SJSA1 (cell line): Measurements from ENCODE around the gene LCP2. TPM values are rescaled to one million over a fixed set of nuclear protein-coding genes. Genes with fewer than 3 reads are reported as not detected.

Experiments
- DNase-seq, 2 experiments: peaks; one replicate each; pipeline ENCODE4 v3.0.0-alpha.2; 2015 to 2020; ENCODE audit warnings: low spot score in 2 of 2, low read depth in 1 of 2
- H3K27ac ChIP-seq: fragments of 250-450 bp; sonication (Bioruptor Pico); 2 replicates; pipeline ENCODE4 v1.5.1; 2020; ENCODE audit warnings: mild to moderate bottlenecking, moderate library complexity
- H3K27me3 ChIP-seq: fragments of 250-450 bp; sonication (Bioruptor Pico); replicated peaks from 2 replicates; pipeline ENCODE4 v1.5.1; 2020; ENCODE audit warnings: mild to moderate bottlenecking, moderate library complexity
- H3K36me3 ChIP-seq: fragments of 250-450 bp; sonication (Bioruptor Pico); 2 replicates; pipeline ENCODE4 v1.5.1; 2020; ENCODE audit warnings: mild to moderate bottlenecking
- H3K4me1 ChIP-seq: fragments of 250-450 bp; sonication (Bioruptor Pico); replicated peaks from 2 replicates; pipeline ENCODE4 v1.6.1; 2021; ENCODE audit warnings: mild to moderate bottlenecking
- H3K4me3 ChIP-seq: fragments of 250-450 bp; sonication (Bioruptor Pico); 2 replicates; pipeline ENCODE4 v1.5.1; 2020; ENCODE audit warnings: mild to moderate bottlenecking
- H3K9me3 ChIP-seq: fragments of 250-450 bp; sonication (Bioruptor Pico); replicated peaks from 2 replicates; pipeline ENCODE4 v1.5.1; 2020; ENCODE audit warnings: mild to moderate bottlenecking
- total RNA-seq: library from RNA; depleted of rRNA; stranded (reverse); fragments of >200 nt; shearing (Covaris generic); gene quantifications from 2 replicates; pipeline ENCODE4 v1.2.3, GENCODE V29; 2014

LCP2 gene
- total RNA-seq, 1 experiment from 2014 or later, result 0.03 TPM

DNA sequence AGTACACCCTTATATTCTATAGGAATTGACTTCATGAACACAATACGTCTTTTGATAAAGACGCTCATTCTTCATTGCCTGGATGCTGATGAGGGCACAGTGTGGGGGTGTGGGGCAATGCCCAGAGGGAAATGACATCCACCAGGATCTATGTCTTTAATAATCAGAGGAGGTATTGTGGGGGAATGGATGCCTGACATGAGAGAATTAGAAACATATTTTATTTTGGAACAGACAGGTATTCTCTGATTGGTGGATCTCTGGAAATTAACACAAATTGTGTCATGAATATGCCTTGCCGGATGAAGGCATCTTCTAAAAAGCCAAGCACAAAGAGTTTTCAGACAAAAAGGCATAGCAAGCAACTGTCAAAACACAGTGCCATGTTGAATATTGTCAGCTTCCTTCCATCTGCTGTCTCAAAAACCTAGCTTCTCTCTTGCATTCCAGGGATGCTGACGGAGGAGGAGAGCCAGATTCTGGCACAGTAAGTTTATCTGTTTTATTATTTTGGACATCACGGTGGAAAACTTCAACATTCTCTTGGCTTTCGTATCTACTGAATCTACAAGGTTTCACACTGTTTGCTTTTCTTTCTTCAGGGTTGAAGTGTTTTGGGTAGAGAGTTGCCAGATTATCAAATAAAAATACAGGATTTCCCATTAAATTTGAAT, 68.7 kb downstream of the LCP2 start:
- Histone ChIP-seq H3K27ac (no peak overlapping the region), H3K4me3 (no peak overlapping the region), H3K9me3 (no peaks in the 10 kb centered on the region), H3K27me3 (no peaks in the 10 kb centered on the region; the same call in 1 of the 2 replicates), H3K4me1 (peaks cover 8% of the 10 kb centered on the region; the same call in 1 of the 2 replicates), H3K36me3 (no peaks in the 10 kb centered on the region)
- DNase-seq, result no peak

DNA sequence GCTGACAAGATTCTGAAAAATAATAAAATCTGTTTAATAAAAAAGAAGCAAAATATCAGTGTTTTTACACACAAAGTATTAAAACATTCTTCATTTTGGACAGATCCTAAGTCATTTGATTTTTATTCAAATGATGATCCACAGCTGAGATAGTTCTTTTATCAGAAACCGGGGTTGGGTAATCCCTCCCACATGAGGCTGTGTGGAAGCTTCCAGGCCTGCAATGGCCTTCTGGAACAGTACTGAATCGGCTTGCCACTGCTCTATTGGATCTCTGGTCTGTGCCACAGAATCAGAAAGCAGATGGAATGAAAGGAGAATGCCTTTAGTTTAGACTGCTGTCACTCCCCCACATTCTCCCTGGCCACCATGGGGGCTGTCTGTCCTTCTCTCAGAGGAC, 70.9 kb downstream of the LCP2 start:
- H3K4me1 ChIP-seq, result peaks cover 8% of the 10 kb centered on the region; the same call in 1 of the 2 replicates
- no peaks in the 10 kb centered on the region for H3K36me3 ChIP-seq
- H3K27me3 ChIP-seq, result no peaks in the 10 kb centered on the region; the same call in 1 of the 2 replicates
- DNase-seq, result no peak
- H3K27ac ChIP-seq, result no peak overlapping the region
- no peaks in the 10 kb centered on the region for H3K9me3 ChIP-seq
- no peak overlapping the region for H3K4me3 ChIP-seq

DNA sequence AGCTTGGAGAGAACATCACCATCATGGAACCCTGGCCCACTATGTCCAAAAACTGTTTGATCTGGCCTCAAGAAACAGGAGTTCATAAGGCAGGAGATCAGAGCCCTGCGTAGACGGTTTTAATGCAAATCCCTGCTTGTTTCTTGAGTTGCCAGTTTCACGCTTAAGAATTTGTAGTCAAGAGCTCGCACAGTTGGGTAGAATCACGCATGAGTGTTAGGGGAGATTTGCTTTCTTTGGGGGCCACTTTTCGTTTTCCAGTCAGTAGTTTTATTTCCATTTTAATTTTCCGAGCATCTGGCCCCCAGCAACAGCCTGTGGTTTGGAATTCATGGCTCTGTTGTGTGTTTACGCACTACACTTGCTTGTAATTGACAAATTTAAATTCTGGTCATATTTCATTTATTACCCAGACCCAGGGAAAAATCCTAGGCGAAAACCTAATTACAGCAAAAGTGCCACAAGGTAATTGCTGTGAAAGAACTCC, 71.4 kb downstream of the LCP2 start:
- Histone ChIP-seq H3K36me3 (no peaks in the 10 kb centered on the region), H3K4me1 (peaks cover 8% of the 10 kb centered on the region; the same call in 1 of the 2 replicates), H3K27me3 (no peaks in the 10 kb centered on the region; the same call in 1 of the 2 replicates), H3K27ac (no peak overlapping the region), H3K9me3 (no peaks in the 10 kb centered on the region), H3K4me3 (no peak overlapping the region)
- no peak for DNase-seq

DNA sequence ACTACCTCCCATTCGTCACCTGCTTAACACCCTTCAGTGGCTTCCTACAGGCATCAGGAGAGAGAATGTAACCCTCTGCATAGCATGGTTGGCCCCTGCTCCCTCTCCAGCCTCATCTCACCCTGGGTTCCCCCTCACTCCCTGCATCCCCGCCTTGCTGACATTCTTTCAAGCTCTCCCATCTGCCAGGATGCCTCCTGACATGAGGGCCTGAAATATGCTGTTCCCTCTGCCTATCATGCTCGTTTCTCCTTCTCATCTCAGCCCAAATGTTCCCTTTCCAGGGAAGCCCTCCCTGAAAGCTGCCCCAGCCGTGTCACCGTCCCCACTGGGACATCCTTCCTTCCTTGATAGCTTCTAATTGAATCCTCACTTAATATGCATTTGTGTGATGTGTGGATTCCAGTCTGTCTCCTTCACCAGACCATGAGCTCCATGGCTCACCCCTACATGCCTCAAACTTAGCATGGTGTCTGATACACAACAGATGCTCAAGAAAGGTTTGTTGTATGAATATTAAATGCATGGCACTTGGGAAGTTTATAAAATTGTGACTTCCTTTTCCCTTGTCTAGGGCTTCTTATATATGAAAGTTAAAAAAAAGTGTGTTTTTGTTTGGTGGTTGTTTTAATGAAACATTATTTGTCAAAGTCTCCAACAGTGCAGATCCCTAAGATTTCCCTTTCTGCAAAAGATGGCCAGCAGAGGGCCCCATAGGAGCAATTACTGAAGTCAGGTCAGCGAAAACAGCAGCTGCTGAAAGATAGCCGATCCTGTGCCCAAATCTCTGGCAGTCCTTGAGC, 72.0 kb downstream of the LCP2 start:
- no peak overlapping the region for H3K27ac ChIP-seq
- DNase-seq, result peak; percentile 48 to 69

DNA sequence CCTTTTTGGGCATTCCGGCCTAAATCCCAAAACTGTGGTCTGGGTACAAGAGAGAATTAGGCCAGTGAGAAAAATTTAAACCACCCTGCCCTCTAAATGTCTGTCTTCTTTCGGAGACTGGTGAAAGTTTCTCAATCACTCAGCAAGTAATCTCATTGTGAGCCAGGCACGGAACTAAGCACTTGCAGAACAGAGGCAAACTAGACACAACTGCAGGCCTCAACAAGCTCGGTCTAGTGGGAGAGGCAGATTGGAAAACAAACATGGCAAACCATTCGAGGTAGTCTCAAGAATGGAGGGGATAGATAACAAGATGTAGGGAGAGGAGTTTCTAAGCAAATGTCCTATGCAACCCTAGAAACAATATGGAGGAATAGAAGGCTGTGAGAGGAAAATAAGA, 73.7 kb downstream of the LCP2 start:
- H3K4me1 ChIP-seq, result peaks cover 21% of the 10 kb centered on the region
- DNase-seq, result no peak
- no peaks in the 10 kb centered on the region for H3K27me3 ChIP-seq
- H3K4me3 ChIP-seq, result no peak overlapping the region
- no peak overlapping the region for H3K27ac ChIP-seq
- H3K36me3 ChIP-seq, result no peaks in the 10 kb centered on the region
- H3K9me3 ChIP-seq, result no peaks in the 10 kb centered on the region

More for the DNA sequence above, 72.0 kb downstream of the LCP2 start:
- Histone ChIP-seq H3K36me3 (no peaks in the 10 kb centered on the region), H3K9me3 (no peaks in the 10 kb centered on the region), H3K4me3 (no peak overlapping the region), H3K27me3 (no peaks in the 10 kb centered on the region; the same call in 1 of the 2 replicates), H3K4me1 (peaks cover 8% of the 10 kb centered on the region; the same call in 1 of the 2 replicates)

DNA sequence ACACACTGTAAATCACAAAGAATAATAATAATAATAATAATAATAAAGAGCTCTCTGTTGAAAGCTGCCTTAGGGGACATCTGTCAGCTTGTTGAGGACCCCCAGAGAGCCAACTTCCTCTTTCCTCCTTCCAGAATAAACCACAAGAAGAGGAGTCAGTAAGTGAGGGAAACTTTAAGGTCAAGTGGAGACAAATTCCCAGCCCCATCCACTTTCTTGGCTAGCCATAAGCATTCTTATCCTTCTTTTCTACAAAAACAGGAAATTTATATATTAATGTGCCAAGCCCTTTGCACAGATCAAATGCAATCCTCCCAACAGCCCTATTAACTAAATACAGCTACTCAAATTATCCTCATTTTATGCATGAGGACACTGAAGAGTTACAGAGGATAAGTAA, 74.2 kb downstream of the LCP2 start:
- no peak overlapping the region for H3K4me3 ChIP-seq
- DNase-seq, result no peak
- peaks cover 25% of the 10 kb centered on the region for H3K4me1 ChIP-seq
- no peaks in the 10 kb centered on the region for H3K9me3 ChIP-seq
- no peaks in the 10 kb centered on the region for H3K36me3 ChIP-seq
- H3K27ac ChIP-seq, result no peak overlapping the region
- no peaks in the 10 kb centered on the region for H3K27me3 ChIP-seq

DNA sequence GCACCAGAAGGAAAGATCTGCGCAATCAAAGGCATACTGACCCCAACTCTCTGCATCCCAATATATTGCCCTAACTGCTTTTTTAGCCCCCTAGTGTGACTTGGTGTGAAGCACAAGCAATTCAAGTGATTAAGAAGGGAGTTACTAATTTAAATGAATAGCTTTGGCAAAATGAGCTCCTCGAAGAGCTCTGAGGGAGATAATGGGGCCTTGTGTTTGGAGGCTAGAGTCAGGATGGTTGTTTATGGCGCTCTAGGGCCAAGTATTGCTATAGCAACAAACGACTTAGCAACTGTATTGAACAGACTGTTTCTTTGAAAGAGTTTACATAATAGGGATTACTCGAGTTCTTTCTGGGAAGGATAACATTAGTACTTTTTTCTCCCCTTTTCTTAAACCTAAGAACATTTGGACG, 76.2 kb downstream of the LCP2 start:
- Histone ChIP-seq H3K36me3 (no peaks in the 10 kb centered on the region), H3K9me3 (no peaks in the 10 kb centered on the region), H3K4me3 (no peak overlapping the region), H3K27ac (no peak overlapping the region), H3K27me3 (no peaks in the 10 kb centered on the region), H3K4me1 (peaks cover 25% of the 10 kb centered on the region)
- no peak for DNase-seq

DNA sequence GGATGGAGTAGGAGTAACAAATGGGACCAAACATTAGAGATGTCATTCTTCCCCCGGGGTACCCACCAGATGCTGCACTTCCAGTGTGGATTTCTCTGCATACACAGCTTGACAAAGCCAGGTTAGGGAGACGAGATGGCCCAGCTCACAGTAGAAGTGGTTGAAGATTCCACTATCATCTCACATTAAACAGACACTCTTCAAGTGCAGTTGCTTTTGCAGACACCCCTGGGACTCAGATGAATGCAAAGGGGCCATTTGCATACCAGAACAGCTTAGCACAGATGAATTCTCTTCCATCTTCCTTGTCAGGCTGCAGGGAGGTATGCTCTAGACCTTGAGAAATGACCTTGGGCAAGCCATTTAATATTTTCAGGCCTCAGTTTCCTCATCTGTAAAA, 77.4 kb downstream of the LCP2 start:
- Histone ChIP-seq H3K36me3 (no peaks in the 10 kb centered on the region), H3K27ac (no peak overlapping the region), H3K9me3 (no peaks in the 10 kb centered on the region), H3K27me3 (no peaks in the 10 kb centered on the region), H3K4me3 (no peak overlapping the region), H3K4me1 (peaks cover 25% of the 10 kb centered on the region)
- DNase-seq, result no peak

DNA sequence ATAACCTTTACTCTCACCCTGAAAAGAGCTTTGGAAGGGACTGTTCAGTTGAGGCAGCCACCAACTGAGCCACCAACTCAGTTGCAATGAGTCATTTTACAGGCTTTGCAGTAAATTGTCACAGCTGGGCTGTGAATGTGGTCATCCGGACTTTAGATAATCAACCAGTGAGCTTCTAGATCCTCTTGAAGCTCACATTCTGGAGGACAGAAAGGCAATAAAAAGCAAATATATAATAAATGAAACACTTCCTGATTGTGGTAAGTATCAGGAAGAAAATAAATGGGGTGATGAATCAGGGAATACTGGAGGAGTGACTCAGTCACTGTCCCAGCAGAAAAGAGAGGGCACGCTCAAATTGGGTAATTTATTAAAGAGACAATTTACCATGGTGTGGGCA, 78.0 kb downstream of the LCP2 start:
- Histone ChIP-seq H3K9me3 (no peaks in the 10 kb centered on the region), H3K27me3 (no peaks in the 10 kb centered on the region), H3K27ac (no peak overlapping the region), H3K4me1 (peaks cover 22% of the 10 kb centered on the region), H3K36me3 (no peaks in the 10 kb centered on the region), H3K4me3 (no peak overlapping the region)
- DNase-seq, result peak; percentile 69 to 77

DNA sequence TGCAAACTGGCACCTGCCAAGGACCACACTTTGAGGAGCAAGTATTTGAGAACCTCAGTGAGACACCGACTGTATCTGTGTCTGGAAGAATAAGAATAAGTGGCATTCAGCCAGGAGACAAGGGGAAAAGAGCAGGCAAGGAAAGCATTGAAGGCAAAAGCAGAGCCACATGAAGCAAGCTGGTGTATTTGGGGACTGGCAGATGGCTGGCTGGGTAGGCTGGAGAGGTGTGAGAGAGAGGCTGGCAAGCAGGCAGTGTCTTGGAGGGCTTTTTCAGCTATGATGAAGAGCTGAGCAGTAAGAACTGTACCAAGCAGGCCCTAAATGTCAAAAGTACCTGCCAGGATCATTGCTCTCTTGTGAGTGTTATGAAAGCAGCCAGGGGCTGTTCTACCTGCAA, 78.9 kb downstream of the LCP2 start:
- Histone ChIP-seq H3K9me3 (no peaks in the 10 kb centered on the region), H3K27ac (no peak overlapping the region), H3K4me1 (peaks cover 17% of the 10 kb centered on the region), H3K27me3 (no peaks in the 10 kb centered on the region), H3K4me3 (no peak overlapping the region), H3K36me3 (no peaks in the 10 kb centered on the region)
- DNase-seq, result no peak

DNA sequence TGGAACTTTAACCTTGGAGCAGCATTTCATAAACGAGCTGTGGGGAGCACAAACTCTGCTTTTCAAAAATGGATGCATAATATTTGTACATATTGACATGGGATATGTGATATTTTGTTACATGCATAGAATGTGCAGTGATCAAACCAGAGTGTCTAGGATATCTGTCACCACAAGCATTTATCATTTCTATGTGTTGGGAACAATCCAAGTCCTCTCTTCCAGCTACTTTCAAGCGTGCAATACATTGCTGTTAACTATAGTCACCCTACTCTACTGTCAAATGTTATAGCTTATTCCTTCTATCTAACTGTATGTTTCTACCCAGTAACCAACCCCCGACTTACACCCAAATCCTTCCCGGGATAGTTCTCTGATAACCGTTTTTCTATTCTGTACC, 79.7 kb downstream of the LCP2 start:
- Histone ChIP-seq H3K4me3 (no peak overlapping the region), H3K36me3 (no peaks in the 10 kb centered on the region), H3K9me3 (no peaks in the 10 kb centered on the region), H3K27ac (no peak overlapping the region), H3K4me1 (peaks cover 17% of the 10 kb centered on the region), H3K27me3 (no peaks in the 10 kb centered on the region)
- DNase-seq, result no peak

DNA sequence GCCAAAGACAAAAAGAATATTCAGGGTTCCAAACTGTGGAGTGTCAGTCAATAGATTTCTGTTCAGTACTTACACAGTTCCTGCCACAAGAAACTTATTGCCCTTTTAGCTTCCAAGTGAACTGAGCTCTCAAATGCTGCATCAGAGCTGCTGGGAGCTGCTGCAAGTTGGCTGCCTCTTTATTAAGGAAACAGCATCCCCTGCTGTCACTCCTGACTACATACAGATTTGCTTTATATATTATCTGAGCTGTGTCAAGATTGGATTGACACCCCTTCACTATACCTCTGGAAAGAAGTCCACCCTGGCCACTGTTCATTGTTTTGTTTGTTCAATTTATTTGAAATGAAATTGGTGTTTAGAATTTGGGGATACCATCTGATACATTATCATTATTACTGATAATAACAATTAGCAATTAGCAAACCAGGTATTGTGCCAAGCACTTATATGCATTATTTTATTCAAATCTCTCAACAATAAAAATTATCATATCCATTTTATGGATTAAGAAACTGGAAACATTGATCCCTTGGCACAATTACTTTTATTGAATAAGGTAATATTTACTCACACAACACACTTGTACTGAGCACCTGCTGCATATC, 81.2 kb downstream of the LCP2 start:
- Histone ChIP-seq H3K36me3 (no peaks in the 10 kb centered on the region), H3K27me3 (no peaks in the 10 kb centered on the region), H3K4me3 (no peak overlapping the region), H3K27ac (no peak overlapping the region), H3K4me1 (peaks cover 23% of the 10 kb centered on the region), H3K9me3 (no peaks in the 10 kb centered on the region)
- peak in 1 of 2 experiments; percentile 35 for DNase-seq

DNA sequence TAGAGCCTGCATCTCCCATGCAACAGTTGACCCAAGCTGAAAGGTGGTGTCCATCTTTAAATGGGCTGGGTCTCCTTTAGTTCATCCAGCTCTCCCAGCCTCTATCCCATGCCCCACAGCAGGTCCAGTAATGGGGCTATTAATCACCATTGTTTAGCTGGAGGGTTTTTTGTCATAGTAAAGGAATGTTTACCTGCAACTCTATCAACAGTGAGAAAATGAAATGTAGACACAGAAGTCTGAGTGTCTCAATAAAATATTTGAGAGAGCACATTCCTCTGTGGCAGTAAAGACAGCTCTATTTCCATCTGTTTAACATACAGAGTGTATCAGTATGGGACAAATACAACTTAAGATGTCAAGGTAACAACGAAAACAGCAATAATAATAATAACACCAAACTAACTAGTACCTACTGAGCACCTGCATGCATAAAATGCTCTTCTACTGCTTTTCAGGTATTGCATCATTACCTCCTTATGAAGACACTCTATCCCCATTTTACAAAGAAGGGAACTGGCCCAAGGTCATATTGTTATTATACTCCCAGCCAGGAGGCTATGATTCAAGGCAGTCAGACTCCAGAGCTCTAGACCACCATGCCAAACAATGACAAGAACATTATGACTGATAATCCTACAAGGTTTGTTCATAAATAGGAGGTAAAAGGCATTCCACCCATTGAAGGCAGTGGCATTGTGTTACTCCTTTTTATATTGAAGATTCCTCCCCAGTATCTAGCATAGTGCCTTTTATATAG, 85.8 kb downstream of the LCP2 start:
- H3K4me1 ChIP-seq, result peaks cover 6% of the 10 kb centered on the region
- no peaks in the 10 kb centered on the region for H3K36me3 ChIP-seq
- H3K9me3 ChIP-seq, result no peaks in the 10 kb centered on the region
- peaks cover 18% of the 10 kb centered on the region for H3K27me3 ChIP-seq
- no peak overlapping the region for H3K4me3 ChIP-seq
- H3K27ac ChIP-seq, result no peak overlapping the region
- no peak for DNase-seq
